NCI-H1092 (cell line): ENCODE measurements around the gene MYO16.

Source experiments
- DNase-seq: peaks from one replicate; lab custom pipeline; 2025; lab: John Stamatoyannopoulos, UW

The MYO16 gene

DNA sequence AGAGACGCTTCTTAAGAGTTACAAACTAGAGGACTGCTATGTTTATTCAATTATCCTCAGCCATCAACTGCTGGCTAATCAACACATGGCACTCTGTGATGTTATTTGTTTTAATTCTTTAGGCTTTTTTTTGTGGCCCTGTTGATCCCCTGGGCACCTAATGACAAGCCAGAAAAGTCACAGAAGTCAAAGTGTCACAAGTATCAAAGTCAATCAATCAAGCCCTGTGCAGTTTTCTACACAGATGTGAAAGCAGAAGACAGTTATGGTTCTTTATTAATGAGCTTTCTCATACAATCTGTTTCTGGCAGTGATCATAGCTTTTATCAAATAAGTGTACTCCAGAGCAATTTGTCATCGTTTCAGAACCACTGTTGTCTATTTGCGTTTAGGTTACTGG lies 34.3 kb downstream of the MYO16 start:
- DNase-seq, result no peak

DNA sequence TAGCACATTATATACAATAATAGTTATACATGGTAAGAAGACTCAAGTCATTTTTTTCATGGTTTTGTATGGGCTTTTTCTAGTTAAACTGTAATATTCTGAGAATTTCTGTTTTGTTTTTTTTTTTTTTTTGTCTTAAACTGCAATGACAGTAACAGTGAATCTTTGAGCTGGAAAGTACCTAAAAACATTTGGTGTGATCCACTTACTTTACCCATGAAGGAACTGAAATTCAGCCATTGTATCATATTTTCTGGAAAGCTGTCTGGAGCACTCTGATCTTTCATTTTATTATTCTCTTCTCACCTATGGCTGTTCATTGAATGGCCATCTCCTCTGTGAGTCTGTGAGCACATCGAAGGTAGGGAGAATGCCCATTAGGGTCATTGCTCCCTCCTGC lies 37.8 kb downstream of the MYO16 start:
- no peak for DNase-seq

DNA sequence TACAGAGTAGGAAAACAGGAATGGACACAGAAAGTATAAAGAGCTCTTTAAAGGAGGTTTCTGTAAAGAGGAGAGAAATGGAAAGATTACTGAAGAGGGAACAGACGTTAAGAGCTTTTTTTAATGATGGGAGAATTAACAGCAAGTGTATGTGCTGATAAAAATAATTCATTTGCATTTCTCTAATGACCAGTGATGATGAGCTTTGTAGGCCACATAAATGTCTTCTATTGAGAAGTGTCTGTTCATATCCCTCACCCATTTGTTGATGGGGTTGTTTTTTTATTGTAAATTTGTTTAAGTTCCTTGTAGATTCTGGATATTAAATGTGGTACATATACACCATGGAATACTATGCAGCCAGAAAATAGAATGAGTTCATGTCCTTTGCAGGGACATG lies 40.0 kb downstream of the MYO16 start:
- DNase-seq, result no peak

DNA sequence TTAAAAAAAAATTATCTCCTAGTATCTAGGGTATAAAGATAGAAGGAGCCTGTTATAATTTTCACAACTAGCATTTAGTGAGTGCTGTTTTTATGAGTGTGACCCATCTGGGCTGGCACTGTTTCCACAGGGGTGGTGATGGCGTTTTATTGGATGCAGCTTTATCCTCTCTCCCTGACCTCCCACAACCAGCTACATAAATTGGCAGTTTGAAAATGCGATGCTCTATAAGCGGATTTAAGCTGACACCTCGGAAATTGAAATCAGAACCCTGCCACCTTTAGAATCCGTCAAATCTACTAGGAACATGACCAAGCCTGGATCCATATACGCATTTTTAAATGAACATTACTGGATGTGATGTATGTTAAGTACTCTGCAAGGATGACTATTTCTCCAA lies 44.9 kb downstream of the MYO16 start:
- DNase-seq, result no peak

DNA sequence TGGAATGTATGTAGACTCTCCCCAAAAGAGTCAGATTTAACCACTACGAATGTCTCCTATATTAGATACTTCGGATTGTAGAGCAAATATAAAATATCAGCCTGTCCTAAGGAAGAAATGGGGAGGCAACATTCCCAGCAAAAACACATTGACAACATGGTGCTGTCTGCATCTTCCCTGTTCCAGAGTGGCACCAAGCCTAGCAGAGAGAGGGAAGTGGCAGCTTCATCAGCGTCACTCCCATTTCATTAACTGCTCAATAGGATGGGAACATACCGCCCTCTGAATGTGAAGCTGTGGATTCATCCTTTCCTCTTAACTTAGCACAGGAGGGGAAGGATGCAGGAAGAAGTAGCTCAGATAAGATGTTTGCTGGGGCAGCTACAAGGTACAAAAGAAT lies 45.4 kb downstream of the MYO16 start:
- DNase-seq, result no peak

DNA sequence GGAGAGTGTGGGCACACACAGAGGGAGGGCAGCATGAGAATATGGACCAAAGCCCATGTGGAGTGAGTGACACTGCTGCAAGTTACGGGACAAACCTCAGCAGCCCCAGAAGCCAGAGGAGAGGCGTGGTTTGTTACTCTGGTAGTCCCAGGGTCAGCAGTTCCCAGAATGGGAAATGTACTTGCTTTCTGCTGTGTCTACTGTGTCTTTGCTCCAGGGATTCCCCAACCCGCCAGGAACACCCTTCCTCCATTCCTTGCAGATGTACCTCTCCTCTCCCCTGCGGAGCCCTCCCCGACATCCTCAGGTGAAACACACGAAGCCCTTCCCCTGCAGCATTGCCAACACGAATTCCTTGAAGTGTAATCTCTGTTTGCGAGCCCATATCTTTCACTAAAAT lies 47.2 kb downstream of the MYO16 start:
- DNase-seq, result no peak

DNA sequence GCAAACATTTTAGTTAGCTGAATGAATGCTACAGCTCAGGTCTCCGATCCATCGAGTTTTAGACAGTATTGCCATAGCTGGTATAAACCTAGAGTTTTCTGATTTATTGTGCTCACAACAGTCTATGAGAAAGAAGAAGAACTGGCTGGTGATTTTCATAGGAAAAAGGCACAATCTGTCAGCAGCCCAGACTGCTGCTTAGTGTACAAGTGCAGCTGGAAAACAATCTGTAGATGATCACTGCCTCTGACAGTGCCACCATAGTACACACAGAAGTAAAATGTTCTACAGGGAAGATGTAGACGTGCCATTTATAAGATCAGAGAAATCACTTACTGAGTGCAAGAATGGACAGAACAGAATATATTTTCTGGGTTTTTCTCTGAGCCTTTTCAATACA lies 48.4 kb downstream of the MYO16 start:
- no peak for DNase-seq

DNA sequence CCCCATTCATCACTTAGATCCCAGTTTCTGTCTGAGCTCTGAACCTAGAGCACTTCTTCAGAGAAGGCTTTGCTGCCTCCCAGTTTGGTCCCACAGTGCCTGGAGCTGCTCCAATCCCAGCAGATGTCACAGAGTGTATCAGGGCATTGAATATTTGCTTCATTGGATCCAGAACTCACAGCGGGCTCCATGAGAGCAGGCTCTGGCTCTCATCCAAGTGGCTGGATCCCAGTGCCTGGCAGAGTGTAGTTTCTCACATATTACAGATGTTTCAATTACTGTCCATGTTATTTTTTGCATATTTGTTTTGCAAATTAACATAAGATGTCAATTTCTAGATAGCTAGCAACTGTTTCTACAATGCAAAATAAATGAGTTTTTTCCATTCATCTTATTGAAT lies 50.6 kb downstream of the MYO16 start:
- no peak for DNase-seq

DNA sequence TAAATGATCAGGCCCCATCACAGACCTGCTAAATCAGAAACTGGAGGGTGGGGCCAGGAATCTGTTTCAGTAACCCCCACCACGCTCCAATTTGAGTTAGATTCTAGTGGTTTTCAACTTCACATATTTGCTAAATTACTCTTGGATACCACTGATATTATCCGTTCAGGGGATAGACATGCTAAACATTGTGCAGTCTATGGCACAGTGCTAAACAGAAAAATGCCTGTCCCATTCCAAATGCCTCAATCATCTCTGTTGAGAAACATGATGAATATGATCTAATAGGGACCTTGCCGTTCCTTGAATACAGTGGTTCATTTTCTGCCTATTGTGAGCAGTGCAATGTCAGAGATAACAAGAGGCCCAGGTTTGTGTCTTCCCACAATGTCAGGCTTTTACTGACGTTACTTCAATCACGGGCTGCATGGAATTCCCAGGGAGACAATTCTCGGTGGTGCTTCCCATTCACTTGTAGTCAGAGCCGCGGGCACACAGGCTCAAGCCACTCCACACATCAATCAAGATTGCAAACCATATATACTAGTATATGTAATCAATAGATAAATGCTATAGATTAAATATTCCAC lies 52.7 kb downstream of the MYO16 start:
- no peak for DNase-seq

DNA sequence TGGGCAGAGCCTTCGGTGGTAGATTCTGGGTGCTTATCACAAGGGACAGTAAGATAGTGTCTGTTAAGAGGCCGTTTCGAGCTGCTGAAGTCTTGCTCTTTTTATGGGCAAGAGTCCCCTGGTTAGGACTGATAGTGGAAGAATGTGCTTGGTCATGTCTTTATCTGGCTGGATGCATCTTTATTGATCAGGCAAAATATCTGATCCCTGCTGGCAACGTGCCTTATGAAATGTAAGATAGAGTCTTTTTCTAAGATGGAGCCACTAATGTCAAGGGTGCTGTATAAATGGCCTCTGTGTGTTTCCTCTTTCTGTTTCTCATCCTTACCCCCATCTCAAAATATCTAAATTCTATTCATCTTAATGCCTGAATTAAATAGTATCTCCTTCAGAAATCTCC lies 53.3 kb downstream of the MYO16 start:
- no peak for DNase-seq

DNA sequence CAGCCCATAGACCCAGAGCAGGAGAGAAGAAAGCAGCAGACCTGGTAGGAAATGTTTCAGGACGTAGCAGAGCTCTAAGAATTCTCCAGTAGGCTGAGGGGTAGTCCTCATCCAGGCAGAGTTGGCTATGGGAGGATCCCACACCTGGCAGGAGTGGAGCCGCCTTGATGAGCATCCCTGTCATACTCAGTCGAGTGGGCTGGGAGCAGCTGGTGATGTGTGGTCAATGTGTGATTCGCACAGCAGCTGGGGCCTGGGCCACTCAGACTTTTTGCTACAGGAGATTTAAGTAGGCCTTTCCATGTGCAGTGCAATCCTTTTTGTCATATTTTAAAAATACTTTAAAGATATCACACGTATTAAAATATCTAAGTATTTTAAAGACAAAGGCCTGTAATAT lies 56.6 kb downstream of the MYO16 start:
- DNase-seq, result no peak

DNA sequence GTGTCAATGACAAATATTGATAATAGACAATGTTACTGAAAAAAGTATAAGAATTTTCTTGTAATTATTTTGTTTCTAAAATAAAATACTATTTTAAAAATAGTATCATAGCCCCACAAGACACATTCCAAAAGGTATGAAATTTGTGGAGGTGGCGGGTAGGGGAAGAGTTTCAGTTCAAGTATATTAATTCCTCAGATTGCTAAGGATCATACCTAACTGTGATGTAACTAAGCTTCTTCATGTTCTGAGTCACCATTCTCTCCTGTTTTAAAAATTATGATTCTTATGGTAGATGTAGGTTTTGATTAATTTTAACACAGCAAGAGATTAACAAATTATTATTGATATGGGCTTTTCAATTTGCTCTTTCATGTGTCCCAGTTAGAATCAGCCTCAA lies 61.3 kb downstream of the MYO16 start:
- no peak for DNase-seq

DNA sequence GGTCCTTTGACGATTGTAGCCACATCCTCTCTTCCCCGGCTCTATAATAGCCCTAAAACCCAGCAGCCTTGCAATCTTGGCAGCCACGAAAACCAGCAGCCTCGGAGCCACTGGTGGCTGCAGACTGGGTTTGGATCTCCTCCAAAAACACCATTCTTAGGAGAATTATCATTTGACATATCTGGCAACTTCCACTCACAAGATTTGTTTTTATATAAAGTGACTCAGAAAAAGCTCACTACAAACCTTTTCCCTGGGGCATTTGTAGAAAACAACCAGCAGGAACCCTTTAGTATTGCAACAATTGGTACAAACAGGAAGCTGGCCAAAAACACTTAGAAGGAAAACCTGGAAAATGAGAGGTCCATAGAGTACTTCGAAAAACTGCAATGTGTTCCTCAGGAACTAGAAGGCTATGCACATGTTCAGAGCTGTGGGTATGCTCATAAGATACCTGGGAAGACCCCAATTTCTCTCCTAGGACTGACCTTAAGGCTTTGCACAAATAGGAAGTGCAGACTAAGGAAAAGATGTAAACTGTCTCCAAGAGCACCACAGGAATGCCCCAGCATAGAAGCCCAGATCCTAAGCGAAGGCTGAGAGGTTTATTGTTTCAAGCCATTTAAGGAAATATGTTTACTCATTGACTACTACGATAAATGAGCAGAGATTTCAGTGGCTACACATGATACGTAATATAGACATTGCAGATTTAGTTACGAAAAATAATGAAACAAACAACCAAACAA lies 71.2 kb downstream of the MYO16 start:
- no peak for DNase-seq

DNA sequence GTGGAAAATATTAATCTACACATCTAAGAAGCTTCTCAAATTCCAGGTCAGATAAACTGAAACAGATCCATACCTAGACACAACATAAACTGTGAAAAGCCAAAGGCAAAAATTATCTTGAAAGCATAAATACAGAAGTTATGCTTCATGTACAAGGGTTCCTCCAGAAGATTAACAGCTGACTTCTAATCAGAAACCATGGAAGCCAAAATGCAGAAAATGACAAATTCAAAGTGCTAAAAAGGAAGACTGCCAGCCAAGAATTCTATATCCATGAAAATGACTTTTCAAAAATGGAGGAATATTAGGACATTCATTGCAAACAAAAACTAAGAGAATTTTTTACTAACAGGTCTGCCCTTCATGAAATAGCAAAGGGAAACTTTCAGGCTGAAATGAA lies 72.8 kb downstream of the MYO16 start:
- DNase-seq, result no peak

DNA sequence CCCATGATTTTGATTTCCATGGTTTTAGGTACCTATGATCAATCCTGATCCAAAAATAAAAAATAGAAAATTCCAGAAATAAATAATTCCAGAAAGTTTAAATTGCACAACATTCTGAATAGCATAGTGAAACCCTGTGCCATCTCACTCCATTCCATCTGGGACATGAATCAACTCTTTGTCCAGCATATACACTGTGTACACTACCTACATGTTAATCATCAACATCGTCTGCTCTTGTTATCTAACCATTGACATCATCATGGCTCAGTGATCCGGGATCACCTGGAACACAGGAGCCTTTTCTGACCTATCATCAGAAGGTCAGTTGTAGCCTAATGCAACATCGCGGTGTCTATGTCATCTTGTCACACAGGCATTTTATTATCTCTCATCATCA lies 75.6 kb downstream of the MYO16 start:
- no peak for DNase-seq

DNA sequence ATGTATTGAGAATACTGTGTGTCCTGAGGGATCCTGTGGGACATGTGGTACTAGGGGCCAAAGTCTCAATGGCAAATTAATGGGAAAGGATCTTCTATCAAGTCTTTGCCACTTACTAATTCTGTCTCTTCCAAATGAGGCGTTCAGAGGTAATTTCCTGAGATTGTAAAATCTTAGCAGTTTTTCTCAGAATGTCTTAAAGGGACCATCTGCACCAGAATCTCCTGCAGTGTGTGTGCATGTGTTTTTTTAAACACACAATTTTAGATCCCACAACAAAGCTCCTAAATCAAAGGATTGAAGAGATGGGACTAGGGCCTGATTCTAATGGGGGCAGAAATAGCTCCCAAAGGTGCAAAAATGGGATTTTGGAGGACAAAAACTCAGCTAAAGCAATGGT lies 78.2 kb downstream of the MYO16 start:
- DNase-seq, result no peak

DNA sequence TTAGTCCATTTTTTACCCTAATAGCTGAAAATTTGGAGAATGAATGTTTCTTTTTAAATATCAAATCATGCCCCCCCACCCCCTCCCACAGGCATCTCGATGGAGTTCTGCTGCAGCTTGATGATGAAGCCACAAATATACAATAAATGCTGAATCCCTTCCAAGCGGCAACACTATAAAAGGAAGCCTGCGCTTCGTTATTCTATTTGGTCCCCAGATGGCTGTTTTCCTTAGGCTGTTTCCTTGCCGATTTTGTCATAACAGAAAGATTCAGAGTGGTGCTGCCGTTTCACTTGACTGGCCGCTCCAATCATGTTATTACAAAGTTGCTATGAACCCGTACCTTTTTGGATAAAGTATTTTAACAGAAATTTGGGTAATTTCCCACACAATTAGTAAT lies 79.5 kb downstream of the MYO16 start:
- DNase-seq, result no peak

DNA sequence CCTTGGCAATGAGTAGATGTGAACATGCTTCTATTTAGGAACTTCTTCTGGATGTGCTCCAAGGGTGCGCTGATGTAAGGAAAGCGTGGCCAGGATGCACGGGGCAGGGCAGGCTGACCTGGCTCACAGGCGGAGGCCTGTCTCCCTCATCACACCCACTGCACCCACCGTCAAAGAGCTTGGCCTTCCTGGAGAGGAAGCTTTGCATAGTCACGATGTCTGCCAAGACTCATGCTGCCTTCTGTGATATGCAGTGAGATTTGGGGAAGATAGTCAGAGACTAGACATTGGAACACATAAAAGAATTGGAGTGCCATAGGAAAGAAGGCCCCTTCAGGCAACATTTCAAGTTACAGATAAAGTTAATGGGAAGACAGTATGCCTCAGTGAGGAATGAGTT lies 82.0 kb downstream of the MYO16 start:
- DNase-seq, result no peak

DNA sequence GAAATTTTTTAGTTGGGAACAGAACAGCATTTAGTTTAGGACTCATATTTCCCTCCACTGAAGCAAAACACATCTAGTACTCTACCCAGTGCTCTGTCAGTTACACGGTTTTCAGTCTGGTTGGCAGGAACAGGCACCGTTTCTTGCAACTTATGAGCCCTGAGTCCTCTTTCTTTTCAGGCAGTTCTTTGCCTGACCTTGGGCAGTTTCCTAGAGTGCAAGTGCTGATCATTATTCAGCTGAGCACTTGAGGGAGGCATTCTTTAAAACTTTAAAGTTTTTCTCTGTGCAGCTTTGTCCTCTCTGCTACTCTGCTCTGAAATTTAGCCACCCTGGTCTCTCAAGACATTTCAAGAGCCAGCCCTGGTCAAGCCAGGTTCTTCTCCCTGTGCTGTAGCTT lies 96.1 kb downstream of the MYO16 start:
- no peak for DNase-seq

DNA sequence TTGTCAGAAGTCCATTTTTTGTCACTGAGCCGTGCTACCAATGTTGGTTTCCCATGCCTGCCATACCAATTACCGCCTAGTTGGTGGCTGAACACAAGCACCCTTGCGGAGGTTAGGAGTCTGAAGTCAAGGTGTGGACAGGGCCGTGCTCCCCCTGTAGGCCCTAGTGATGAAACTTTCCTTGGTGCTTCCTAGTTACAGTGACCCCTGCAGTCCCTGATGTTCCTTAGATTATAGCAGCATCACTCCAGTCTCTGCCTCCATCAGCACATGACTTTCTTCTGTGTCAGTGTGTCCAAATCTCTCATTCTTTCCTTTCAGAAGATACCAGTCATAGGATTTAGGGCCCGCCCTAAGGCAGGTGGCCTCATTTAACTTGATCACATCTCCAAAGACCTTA lies 99.0 kb downstream of the MYO16 start:
- DNase-seq, result no peak

DNA sequence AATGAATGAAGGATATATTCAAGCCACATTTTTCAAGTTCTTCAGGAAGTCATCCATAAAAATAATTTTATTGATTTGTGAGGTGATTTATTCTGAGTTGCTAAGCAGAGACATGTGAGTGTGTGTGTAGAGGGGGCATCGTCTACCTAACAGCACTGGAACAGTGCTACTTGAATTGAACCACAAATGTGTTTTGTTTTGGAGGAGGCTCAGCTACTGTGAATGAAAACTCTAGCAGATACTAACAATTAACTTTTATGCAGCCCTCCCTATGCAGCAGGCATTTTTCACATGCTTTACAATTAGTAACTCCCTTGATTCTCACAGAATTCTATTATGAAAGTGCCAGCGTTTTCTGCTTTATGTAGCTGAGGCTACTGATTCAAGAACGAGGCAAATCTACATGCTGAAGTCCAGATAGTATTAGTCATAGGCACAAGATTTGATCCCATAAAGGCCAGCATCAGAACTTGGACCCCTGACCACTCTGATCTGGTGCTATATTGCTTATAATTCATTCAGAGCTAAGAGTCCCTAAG lies 103.7 kb downstream of the MYO16 start:
- DNase-seq, result no peak

DNA sequence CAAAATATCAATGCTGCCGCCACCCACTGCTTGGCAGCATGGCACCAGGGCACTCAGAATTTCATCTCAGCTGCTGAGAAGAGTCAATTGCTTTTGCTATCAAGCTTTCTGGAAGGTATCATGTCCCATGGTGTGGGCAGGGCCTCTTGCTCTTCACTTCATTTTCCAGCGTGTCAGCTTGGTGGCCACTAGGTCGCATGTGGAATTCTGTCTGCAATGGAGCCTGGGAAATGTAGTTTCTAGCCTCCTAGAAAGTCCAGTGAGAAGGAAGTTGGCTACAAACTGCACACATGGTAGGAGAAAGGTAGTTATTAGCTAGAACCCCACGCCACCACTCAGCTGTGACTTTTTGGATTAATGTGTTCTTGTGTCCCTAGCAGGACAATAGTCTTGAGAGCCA lies 105.3 kb downstream of the MYO16 start:
- no peak for DNase-seq

DNA sequence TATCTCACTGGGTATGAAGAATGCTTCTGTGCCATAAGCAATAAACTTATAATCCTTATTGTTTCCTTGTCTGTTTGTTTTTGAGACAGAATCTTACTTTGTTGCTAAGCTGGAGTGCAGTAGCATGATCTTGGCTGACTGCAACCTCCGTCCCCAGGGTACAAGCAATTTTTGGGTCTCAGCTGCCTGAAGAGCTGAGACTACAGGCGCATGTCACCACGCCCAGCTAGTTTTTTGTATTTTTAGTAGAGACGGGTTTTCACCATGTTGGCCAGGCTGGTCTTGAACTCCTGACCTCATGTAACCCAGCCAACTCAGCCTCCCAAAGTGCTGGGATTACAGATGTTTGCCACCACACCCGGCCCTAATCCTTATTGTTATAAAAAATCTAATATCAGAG lies 112.5 kb downstream of the MYO16 start:
- DNase-seq, result no peak
